Peyer's patch (tissue), 4 donors: ENCODE results near the gene SRPRB. TPM values are rescaled to one million over a fixed set of nuclear protein-coding genes. Genes with fewer than 3 reads are reported as not detected.

Source experiments
- DNase-seq, 3 donors: peaks; one replicate each; pipeline ENCODE4 v3.0.0-alpha.2; 2017 to 2019
- H3K27ac ChIP-seq, 4 donors: fragments of 200-600 bp; sonication (generic); one replicate each; pipeline ENCODE4 v1.5.1; 2016 to 2019
- H3K27me3 ChIP-seq, 2 donors: fragments of 200-600 bp; sonication (generic); one replicate each; pipeline ENCODE4 v1.5.1; 2019
- H3K36me3 ChIP-seq, 3 donors: fragments of 200-600 bp; sonication (generic); one replicate each; pipeline ENCODE4 v1.5.1; 2016 to 2019
- H3K4me1 ChIP-seq, 4 donors: fragments of 200-600 bp; sonication (generic); one replicate each; pipeline ENCODE4 v1.5.1; 2016 to 2019
- H3K4me3 ChIP-seq, 4 donors: fragments of 200-600 bp; sonication (generic); 1 replicate in 3 of 4; 2 replicates in 1 of 4; pipeline ENCODE4 v1.5.1; 2016 to 2019; ENCODE audit warnings: mild to moderate bottlenecking in 1 of 4
- H3K9me3 ChIP-seq, 4 donors: fragments of 200-600 bp; sonication (generic); one replicate each; pipeline ENCODE4 v1.5.1; 2016 to 2019; ENCODE audit warnings: mild to moderate bottlenecking in 1 of 4
- POLR2A ChIP-seq, 2 donors: fragments of 450-650 bp; IDR thresholded peaks; one replicate each; pipeline ENCODE4 v1.5.1; 2017; ENCODE audit warnings: antibody characterized with exemption in 2 of 2, mild to moderate bottlenecking in 2 of 2, moderate library complexity in 2 of 2
- total RNA-seq, 4 donors: library from RNA; depleted of rRNA; stranded (reverse); fragments of >200 nt; gene quantifications; one replicate each; pipeline ENCODE4 v1.1.0, GENCODE V29; 2016
- TF ChIP-seq, protein P1 (sequence below), 6 experiments: fragments of 450-650 bp in 4 of 6; fragments of 200-600 bp in 2 of 6; sonication (generic) in 1 of 6; IDR thresholded peaks; one replicate each; pipeline ENCODE4 v1.5.1; 2017 to 2019; ENCODE audit warnings: antibody characterized with exemption in 6 of 6, mild to moderate bottlenecking in 3 of 6, moderate library complexity in 1 of 6

The SRPRB gene
- total RNA-seq, 4 donors from 2014 or later: 5.0 to 15.6 (median 10.1) TPM

DNA sequence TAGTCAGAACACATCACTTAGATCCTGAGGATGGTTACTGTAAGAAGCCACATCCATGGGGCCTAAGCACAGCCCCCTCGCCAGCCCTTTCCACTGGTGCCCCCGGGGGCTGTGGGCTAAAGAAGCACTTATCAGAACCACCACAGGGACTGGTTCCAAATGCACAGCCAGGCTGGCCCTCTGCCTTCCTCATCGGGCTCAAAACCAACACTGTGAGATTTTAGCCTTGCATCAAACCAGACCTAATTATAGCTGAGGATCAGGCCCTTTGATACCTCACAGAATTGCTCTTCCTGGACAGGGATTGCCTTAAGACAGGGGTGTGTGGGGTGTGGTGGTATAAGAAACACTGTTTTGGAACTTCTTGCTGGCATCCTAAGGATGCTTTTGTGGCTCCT, 23.7 kb downstream of the SRPRB start:
- DNase-seq: peak in 1 of 3 donors; percentile 28
- TF ChIP-seq, protein P1, sequence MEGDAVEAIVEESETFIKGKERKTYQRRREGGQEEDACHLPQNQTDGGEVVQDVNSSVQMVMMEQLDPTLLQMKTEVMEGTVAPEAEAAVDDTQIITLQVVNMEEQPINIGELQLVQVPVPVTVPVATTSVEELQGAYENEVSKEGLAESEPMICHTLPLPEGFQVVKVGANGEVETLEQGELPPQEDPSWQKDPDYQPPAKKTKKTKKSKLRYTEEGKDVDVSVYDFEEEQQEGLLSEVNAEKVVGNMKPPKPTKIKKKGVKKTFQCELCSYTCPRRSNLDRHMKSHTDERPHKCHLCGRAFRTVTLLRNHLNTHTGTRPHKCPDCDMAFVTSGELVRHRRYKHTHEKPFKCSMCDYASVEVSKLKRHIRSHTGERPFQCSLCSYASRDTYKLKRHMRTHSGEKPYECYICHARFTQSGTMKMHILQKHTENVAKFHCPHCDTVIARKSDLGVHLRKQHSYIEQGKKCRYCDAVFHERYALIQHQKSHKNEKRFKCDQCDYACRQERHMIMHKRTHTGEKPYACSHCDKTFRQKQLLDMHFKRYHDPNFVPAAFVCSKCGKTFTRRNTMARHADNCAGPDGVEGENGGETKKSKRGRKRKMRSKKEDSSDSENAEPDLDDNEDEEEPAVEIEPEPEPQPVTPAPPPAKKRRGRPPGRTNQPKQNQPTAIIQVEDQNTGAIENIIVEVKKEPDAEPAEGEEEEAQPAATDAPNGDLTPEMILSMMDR (IDR thresholded peaks at IDR 0.05): no peak
- TF ChIP-seq POLR2A (IDR thresholded peaks at IDR 0.05): no peak
- no peaks in the 10 kb centered on the region for H3K36me3 ChIP-seq
- H3K27ac ChIP-seq: no peak overlapping the region
- H3K27me3 ChIP-seq: no peaks in the 10 kb centered on the region
- no peaks in the 10 kb centered on the region for H3K4me1 ChIP-seq
- H3K9me3 ChIP-seq: no peaks in the 10 kb centered on the region
- no peak overlapping the region for H3K4me3 ChIP-seq

- Histone ChIP-seq H3K27me3 (no peaks in the 10 kb centered on the region), H3K4me1 (no peaks in the 10 kb centered on the region), H3K4me3 (no peak overlapping the region), H3K36me3 (no peaks in the 10 kb centered on the region), H3K9me3 (no peaks in the 10 kb centered on the region), H3K27ac (no peak overlapping the region)
- DNase-seq: no peak
- TF ChIP-seq, protein P1 (IDR thresholded peaks at IDR 0.05): no peak
- no peak for TF ChIP-seq POLR2A (IDR thresholded peaks at IDR 0.05)
Measured at GRCh38 chr3:133830071-133830470, 24.5 kb downstream of the SRPRB start.

GRCh38 chr3:133831966-133832801, 26.6 kb downstream of the SRPRB start:
- TF ChIP-seq, protein P1 (IDR thresholded peaks at IDR 0.05): no peak
- no peak for TF ChIP-seq POLR2A (IDR thresholded peaks at IDR 0.05)
- Histone ChIP-seq H3K36me3 (no peaks in the 10 kb centered on the region), H3K4me1 (no peaks in the 10 kb centered on the region), H3K27me3 (no peaks in the 10 kb centered on the region), H3K4me3 (no peak overlapping the region), H3K27ac (no peak overlapping the region), H3K9me3 (no peaks in the 10 kb centered on the region)
- DNase-seq: no peak

- no peak overlapping the region for H3K4me3 ChIP-seq
Measured at GRCh38 chr3:133832802-133833144, 27.2 kb downstream of the SRPRB start.

GRCh38 chr3:133833267-133833666, 27.7 kb downstream of the SRPRB start:
- H3K4me1 ChIP-seq: no peaks in the 10 kb centered on the region
- H3K36me3 ChIP-seq: no peaks in the 10 kb centered on the region
- no peaks in the 10 kb centered on the region for H3K9me3 ChIP-seq
- H3K27ac ChIP-seq: no peak overlapping the region
- TF ChIP-seq, protein P1 (IDR thresholded peaks at IDR 0.05): no peak
- no peak for TF ChIP-seq POLR2A (IDR thresholded peaks at IDR 0.05)
- no peak overlapping the region for H3K4me3 ChIP-seq
- H3K27me3 ChIP-seq: no peaks in the 10 kb centered on the region
- no peak for DNase-seq

More at GRCh38 chr3:133832802-133833144, 27.2 kb downstream of the SRPRB start:
- Histone ChIP-seq H3K36me3 (no peaks in the 10 kb centered on the region), H3K4me1 (no peaks in the 10 kb centered on the region), H3K9me3 (no peaks in the 10 kb centered on the region), H3K27me3 (no peaks in the 10 kb centered on the region), H3K27ac (no peak overlapping the region)
- no peak for DNase-seq
- TF ChIP-seq, protein P1 (IDR thresholded peaks at IDR 0.05): no peak
- TF ChIP-seq POLR2A (IDR thresholded peaks at IDR 0.05): no peak
